K562 (cell line): ENCODE results near the gene TRNP1. TPM values are rescaled to one million over a fixed set of nuclear protein-coding genes. Genes with fewer than 3 reads are reported as not detected.

Source experiments
- C11orf30 ChIP-seq: fragments of 450-650 bp; IDR thresholded peaks from 2 replicates; pipeline ENCODE4 v1.6.1; 2016; ENCODE audit warnings: low read depth, mild to moderate bottlenecking
- KAT2B ChIP-seq: IDR thresholded peaks from one replicate; pipeline ENCODE4 v1.6.1; 2012; ENCODE audit warnings: low read depth, mild to moderate bottlenecking, control low read depth, inconsistent platforms, low read length, moderate library complexity
- ZKSCAN8 ChIP-seq: fragments of 200-800 bp; sonication (Bioruptor generic); IDR thresholded peaks from 2 replicates; pipeline ENCODE4 v1.6.1; 2016; ENCODE audit warnings: missing genetic modification characterization, missing compliant biosample characterization
- ZNF316 ChIP-seq: fragments of 450-650 bp; IDR thresholded peaks from 2 replicates; pipeline ENCODE4 v1.6.1; 2016
- ZNF407 ChIP-seq: fragments of 450-650 bp; IDR thresholded peaks from 2 replicates; pipeline ENCODE4 v1.6.1; 2016; ENCODE audit warnings: low read depth
- ZNF655 ChIP-seq: fragments of 250-450 bp; sonication (Bioruptor Pico); IDR thresholded peaks from 2 replicates; pipeline ENCODE4 v1.5.0; 2021
- polyA plus RNA-seq, 8 experiments: library from polyadenylated mRNA; depleted of rRNA in 4 of 8; stranded (reverse) in 5 of 8; unstranded in 3 of 8; fragments of >200 nt; fragmentation: Nextera tagmentation in 2 of 8; fragmentation: Illumina TruSeq in 1 of 8; extraction: Ambion mirVana in 2 of 8; extraction: Trizol in 1 of 8; gene quantifications; 2 replicates each; pipeline versions ENCODE4 v1.2.1 to v1.2.3, GENCODE V29; 2011 to 2014; ENCODE audit warnings: inconsistent platforms in 1 of 8, missing spikeins in 1 of 8
- total RNA-seq, 7 experiments: library from RNA; depleted of rRNA in 6 of 7; stranded (reverse); fragments of >200 nt in 6 of 7; fragmentation: Illumina TruSeq in 2 of 7; extraction: Trizol in 2 of 7; gene quantifications; 2 replicates each; pipeline versions ENCODE4 v1.2.1 to v1.2.3, GENCODE V29; 2011 to 2021; ENCODE audit warnings: low replicate concordance in 1 of 7

Gene TRNP1
- total and polyA plus RNA-seq, 9 of the 15 experiments (the other 6 are each of a cell fraction or from before 2014, with no cell fraction given): 0.03 to 1.3 (median 0.95) TPM

- TF ChIP-seq ZNF407 (no peak), KAT2B (no peak), ZKSCAN8 (CRISPR knock-in tag) (no peak), C11orf30 (peak; percentile 37), ZNF316 (peak; percentile 41; the same call in 1 of the 2 replicates), ZNF655 (CRISPR knock-in tag) (no peak)
Measured at GRCh38 chr1:26998429-26999300, 5.2 kb downstream of the TRNP1 start (continued).
